Ishikawa (cell line): ENCODE results near the gene SERPINA12.

Experiments
- CEBPB ChIP-seq: IDR thresholded peaks from 2 replicates; pipeline ENCODE4 v1.6.1; 2012
- CREB1 ChIP-seq: IDR thresholded peaks from 2 replicates; pipeline ENCODE4 v1.6.1; 2012; ENCODE audit warnings: low read depth
- EGR1 ChIP-seq: IDR thresholded peaks from 2 replicates; pipeline ENCODE4 v1.6.1; 2012
- EP300 ChIP-seq: IDR thresholded peaks from 2 replicates; pipeline ENCODE4 v1.6.1; 2012; ENCODE audit warnings: borderline replicate concordance
- FOXM1 ChIP-seq: IDR thresholded peaks from 2 replicates; pipeline ENCODE4 v1.6.1; 2012; ENCODE audit warnings: low read depth, borderline replicate concordance
- NFIC ChIP-seq: IDR thresholded peaks from 2 replicates; pipeline ENCODE4 v1.6.1; 2012
- RAD21 ChIP-seq: IDR thresholded peaks from 2 replicates; pipeline ENCODE4 v1.6.1; 2012; ENCODE audit warnings: low read depth
- REST ChIP-seq: IDR thresholded peaks from 2 replicates; pipeline ENCODE4 v1.6.1; 2012; ENCODE audit warnings: low read depth, mild to moderate bottlenecking
- TAF1 ChIP-seq: IDR thresholded peaks from 2 replicates; pipeline ENCODE4 v1.6.1; 2012; ENCODE audit warnings: low read depth, mild to moderate bottlenecking
- TCF12 ChIP-seq: IDR thresholded peaks from 2 replicates; pipeline ENCODE4 v1.6.1; 2012; ENCODE audit warnings: low read depth
- TEAD4 ChIP-seq: IDR thresholded peaks from 2 replicates; pipeline ENCODE4 v1.6.1; 2012
- YY1 ChIP-seq: IDR thresholded peaks from 2 replicates; pipeline ENCODE4 v1.6.1; 2012; ENCODE audit warnings: low read depth
- TF ChIP-seq, protein P1 (sequence below): IDR thresholded peaks from 2 replicates; pipeline ENCODE4 v1.6.1; 2012

DNA sequence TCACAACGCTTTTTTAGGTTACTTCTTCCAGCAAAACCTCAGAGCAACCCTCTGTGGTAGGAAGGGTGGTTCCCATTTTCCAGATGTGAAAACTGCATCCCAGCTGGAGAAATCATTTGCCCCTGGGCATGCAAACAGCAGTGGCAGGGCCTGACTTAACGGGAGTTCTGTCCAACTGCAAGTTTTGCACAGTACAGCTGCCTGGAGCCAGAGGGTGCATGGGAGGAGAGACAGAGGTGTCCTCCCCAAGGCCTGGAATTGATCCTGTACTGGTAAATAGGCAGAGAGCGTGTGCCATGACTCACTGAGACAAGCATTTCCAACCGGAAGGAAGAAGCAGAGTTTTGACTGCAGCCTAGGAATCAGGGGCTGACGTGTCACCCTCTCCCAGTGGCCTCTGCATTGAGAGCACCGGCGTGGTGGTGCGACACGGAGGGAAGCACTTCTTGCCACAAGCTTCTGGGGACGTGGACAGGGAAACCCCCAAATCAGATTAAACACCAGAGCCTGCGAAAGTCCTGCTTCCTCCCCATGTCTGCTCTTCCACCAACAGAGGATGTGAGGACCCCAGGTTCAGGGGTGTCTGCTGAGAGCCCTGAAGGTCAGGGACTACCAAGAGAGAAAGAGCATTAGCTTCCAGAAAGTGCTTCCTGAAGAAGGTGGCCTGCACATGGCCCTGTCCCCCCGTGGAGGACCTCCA lies 33.0 kb upstream of the SERPINA12 start:
- TF ChIP-seq, protein P1, sequence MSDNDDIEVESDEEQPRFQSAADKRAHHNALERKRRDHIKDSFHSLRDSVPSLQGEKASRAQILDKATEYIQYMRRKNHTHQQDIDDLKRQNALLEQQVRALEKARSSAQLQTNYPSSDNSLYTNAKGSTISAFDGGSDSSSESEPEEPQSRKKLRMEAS: no peak
- no peak for TF ChIP-seq REST
- no peak for TF ChIP-seq RAD21
- no peak for TF ChIP-seq EP300
- no peak for TF ChIP-seq CREB1
- no peak for TF ChIP-seq YY1
- TF ChIP-seq CEBPB: no peak
- no peak for TF ChIP-seq TEAD4
- no peak for TF ChIP-seq TAF1
- TF ChIP-seq NFIC: no peak
- no peak for TF ChIP-seq TCF12
- no peak for TF ChIP-seq EGR1
- TF ChIP-seq FOXM1: no peak
